ENCODE results near the gene TPR. TPM values are rescaled to one million over a fixed set of nuclear protein-coding genes. Genes with fewer than 3 reads are reported as not detected.

Gene TPR
- total RNA-seq, 1 donor from 2014 or later = 87.7 TPM

DNA sequence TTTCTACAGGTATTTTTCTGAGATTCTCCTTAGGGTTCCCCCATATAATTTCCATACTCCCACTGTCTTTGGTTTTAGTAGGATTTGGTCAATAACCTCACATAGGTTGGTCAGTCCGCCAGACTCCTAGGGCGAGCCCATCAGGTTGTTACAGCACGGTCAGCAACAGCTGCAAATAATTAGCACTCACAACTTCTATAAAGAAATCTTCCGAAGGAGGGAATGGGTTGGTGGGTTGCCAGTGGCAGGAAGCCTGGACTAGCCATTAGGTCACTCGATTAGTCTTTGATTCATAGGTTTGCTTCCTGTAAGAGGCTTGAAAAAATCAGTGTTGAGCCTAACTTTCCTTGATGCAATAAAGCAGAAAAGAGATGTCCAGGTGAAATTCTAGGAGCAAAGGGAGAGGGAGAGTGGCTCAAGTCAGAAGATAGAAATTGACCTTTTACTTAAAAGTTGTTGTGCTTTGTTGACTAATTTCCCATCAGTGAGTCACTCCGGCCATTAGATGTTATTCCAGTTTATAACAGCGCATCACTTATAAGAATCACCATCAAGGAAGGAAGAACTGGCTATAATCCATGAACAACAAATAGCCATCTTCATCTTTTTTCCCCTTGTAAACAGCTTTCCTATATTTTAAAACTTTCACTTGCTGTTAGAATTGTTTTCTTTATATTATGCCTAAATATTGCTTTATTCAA, 88.3 kb downstream of the TPR start:
- no peak for DNase-seq

DNA sequence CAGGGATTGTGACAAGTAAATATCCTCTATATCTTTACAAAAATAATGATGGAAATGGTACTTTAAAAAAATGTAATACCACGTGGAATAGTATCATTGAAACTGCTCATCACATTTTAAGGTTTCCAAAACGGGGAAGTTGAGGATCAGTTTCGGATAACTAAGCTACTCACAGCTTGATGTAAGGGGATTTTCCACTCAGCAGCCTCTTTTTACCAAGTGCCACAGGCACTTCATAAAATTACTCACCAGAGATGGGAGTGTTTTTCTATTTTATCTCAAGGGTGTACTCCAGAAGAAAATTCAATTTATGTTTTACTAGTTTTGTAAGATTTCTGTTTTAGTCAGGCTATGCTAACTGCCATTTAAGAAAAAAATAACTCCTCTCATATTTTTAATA, 91.7 kb downstream of the TPR start:
- no peak for DNase-seq

DNA sequence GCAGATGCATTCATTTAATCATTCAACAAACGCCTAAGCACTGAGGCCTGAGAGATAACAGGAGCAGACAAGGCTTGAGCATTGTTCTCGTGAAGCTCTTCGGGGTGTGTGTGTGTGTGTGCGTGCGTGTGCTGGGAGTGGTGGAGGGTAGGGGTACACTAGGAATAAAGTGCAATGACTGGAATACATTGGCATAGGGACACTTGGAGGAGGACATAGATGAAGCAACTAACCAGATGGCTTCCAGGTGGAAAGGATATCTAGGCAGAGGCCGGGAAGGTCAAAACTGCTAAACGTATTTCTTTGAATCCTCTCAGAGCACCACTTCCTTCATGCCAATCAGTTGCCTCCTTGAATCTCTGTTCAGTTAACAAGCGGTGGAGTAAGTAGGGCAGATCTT, 92.6 kb downstream of the TPR start:
- no peak for DNase-seq

DNA sequence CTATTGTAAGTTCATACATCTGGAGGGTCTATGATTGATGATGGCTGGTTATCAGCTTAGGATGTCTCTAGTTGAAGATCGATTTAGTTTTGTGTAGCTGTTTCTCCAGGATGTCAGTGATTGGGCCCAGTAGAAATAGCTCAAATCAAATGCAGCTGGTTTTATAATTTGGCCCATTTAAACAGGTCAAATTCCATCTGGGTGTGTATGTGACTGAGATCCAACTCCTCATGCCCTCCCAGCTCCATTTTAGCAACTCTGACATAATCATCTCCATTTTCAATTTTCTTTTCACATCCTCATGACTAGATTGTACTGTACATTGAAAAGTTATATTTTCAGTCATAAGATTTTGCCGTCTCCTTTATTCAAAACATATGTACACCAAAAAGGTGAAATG, 99.2 kb downstream of the TPR start:
- DNase-seq = no peak

DNA sequence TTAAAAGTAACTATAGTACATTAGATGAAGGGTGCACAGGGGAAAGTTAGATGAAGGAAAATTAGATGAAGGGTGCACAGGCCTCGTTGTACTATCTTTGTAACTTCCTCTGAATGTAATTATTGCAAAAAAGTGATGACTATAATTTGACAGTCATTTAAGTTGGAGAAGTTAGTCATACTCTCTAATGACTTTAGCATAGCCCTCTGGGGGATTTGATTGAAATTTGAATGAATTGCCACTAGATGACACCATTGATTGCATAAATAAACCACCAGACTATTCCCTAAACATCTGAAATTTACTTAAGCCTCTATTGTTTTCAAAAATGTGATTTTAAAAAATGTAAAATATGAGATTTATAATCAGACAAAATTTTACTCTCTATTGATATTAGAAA, 102.6 kb downstream of the TPR start:
- no peak for DNase-seq

DNA sequence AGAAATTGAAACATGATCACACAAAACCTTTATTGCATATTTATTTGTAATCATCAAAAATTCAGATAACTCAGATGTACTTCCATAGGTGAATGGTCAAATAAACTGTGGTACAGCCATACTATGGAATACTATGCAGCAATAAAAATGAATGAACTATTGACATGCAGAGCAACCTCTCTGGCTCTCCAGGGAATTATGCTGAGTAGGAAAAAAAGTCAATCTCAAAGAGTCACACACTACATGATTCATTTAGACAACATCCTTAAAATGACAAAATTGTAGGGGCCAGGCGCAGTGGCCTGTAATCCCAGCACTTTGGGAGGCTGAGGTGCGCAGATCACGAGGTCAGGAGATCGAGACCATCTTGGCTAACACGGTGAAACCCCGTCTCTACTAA, 104.0 kb downstream of the TPR start:
- no peak for DNase-seq

Other genes with a start within 250 kb of the TPR start
- gene PRG4, start 79.0 kb downstream of the TPR start, total RNA-seq = 0.10 TPM
- gene ODR4, start 585 bp upstream of the TPR start, total RNA-seq = 34.5 TPM
- not detected for gene PDC, start 85.9 kb upstream of the TPR start, total RNA-seq